Neural progenitor cell (in vitro differentiated cells): ENCODE results near the gene LIPC. TPM values are rescaled to one million over a fixed set of nuclear protein-coding genes. Genes with fewer than 3 reads are reported as not detected.
A peak's percentile ranks its signal among the peaks of the same experiment; 100 is the strongest.

Experiments used
- DNase-seq: peaks from one replicate; pipeline ENCODE4 v3.0.0-alpha.2; 2016; ENCODE audit warnings: low spot score
- H2AFZ ChIP-seq: fragments of 200-600 bp; sonication (generic); replicated peaks from 2 replicates; pipeline ENCODE4 v1.6.1; 2016; ENCODE audit warnings: antibody characterized with exemption
- H3F3A ChIP-seq: fragments of 200-600 bp; sonication (generic); 2 replicates; pipeline ENCODE4 v1.6.1; 2016; ENCODE audit warnings: antibody characterized with exemption, low read depth
- H3K27ac ChIP-seq: fragments of 200-600 bp; sonication (generic); 2 replicates; pipeline ENCODE4 v1.5.1; 2016; ENCODE audit warnings: mild to moderate bottlenecking
- H3K27me3 ChIP-seq: fragments of 200-600 bp; sonication (generic); 2 replicates; pipeline ENCODE4 v1.6.1; 2016; ENCODE audit warnings: mild to moderate bottlenecking, moderate library complexity
- H3K36me3 ChIP-seq: fragments of 200-600 bp; sonication (generic); 2 replicates; pipeline ENCODE4 v1.5.1; 2016
- H3K4me1 ChIP-seq: fragments of 200-600 bp; sonication (generic); 2 replicates; pipeline ENCODE4 v1.6.1; 2016; ENCODE audit warnings: mixed run types
- H3K4me2 ChIP-seq: fragments of 200-600 bp; sonication (generic); 2 replicates; pipeline ENCODE4 v1.6.1; 2016
- H3K4me3 ChIP-seq: fragments of 200-600 bp; sonication (generic); 2 replicates; pipeline ENCODE4 v1.5.1; 2016
- H3K79me2 ChIP-seq: fragments of 200-600 bp; sonication (generic); 2 replicates; pipeline ENCODE4 v1.6.1; 2016; ENCODE audit warnings: low read depth
- H3K9ac ChIP-seq: fragments of 200-600 bp; sonication (generic); 2 replicates; pipeline ENCODE4 v1.6.1; 2016
- H3K9me3 ChIP-seq: fragments of 200-600 bp; sonication (generic); 2 replicates; pipeline ENCODE4 v1.5.1; 2016; ENCODE audit warnings: low read depth
- H4K20me1 ChIP-seq: fragments of 200-600 bp; sonication (generic); 2 replicates; pipeline ENCODE4 v1.6.1; 2016; ENCODE audit warnings: low read depth
- H3K27ac Mint-ChIP-seq: 3 replicates; pipeline ENCODE4 v1.8.0; 2021; ENCODE audit warnings: mixed read lengths
- H3K27me3 Mint-ChIP-seq: 2 replicates; pipeline ENCODE4 v1.8.0; 2022; ENCODE audit warnings: low read depth, mild to moderate bottlenecking, inconsistent platforms, moderate library complexity, mixed read lengths; ENCODE audit not compliant: insufficient read depth
- H3K36me3 Mint-ChIP-seq: 3 replicates; pipeline ENCODE4 v1.8.0; 2021; ENCODE audit warnings: mixed read lengths
- H3K4me1 Mint-ChIP-seq: 3 replicates; pipeline ENCODE4 v1.8.0; 2021; ENCODE audit warnings: mixed read lengths
- H3K4me3 Mint-ChIP-seq: 3 replicates; pipeline ENCODE4 v1.8.0; 2021; ENCODE audit warnings: mild to moderate bottlenecking, moderate library complexity, mixed read lengths
- H3K9me3 Mint-ChIP-seq: 3 replicates; pipeline ENCODE4 v1.8.0; 2020; ENCODE audit warnings: mixed read lengths
- CTCF ChIP-seq: fragments of 200-600 bp; sonication (generic); IDR thresholded peaks from 2 replicates; pipeline ENCODE4 v1.5.1; 2017; ENCODE audit warnings: antibody characterized with exemption, mild to moderate bottlenecking
- EZH2 ChIP-seq: fragments of 200-600 bp; sonication (generic); IDR thresholded peaks from 2 replicates; pipeline ENCODE4 v1.6.1; 2017; ENCODE audit warnings: antibody characterized with exemption, mild to moderate bottlenecking, moderate library complexity
- EZH2phosphoT487 ChIP-seq: fragments of 200-600 bp; sonication (generic); IDR thresholded peaks from 2 replicates; pipeline ENCODE4 v1.6.1; 2017; ENCODE audit warnings: antibody characterized with exemption
- total RNA-seq: library from RNA; depleted of rRNA; stranded (reverse); fragments of >200 nt; gene quantifications from 2 replicates; pipeline ENCODE4 v1.2.3, GENCODE V29; 2015; ENCODE audit warnings: low replicate concordance

The LIPC gene
- total RNA-seq, 1 donor from 2014 or later: not detected

GRCh38 chr15:58551084-58551763, 119.4 kb downstream of the LIPC start:
- Histone ChIP-seq H3K36me3 (no peaks in the 10 kb centered on the region), H3K9me3 (no peaks in the 10 kb centered on the region), H4K20me1 (no peaks in the 10 kb centered on the region), H3K27ac (no peak overlapping the region), H3F3A (no peaks in the 10 kb centered on the region), H3K4me3 (no peak overlapping the region), H3K4me1 (peaks cover 10% of the 10 kb centered on the region), H3K79me2 (no peaks in the 10 kb centered on the region), H3K9ac (no peak overlapping the region), H3K4me2 (no peak overlapping the region), H3K27me3 (no peaks in the 10 kb centered on the region), H2AFZ (peak overlapping the region; percentile 2)
- Mint-ChIP-seq H3K27ac (peak overlapping the region; percentile 64), H3K4me1 (peaks cover 32% of the 10 kb centered on the region), H3K36me3 (no peaks in the 10 kb centered on the region), H3K9me3 (peaks cover 2% of the 10 kb centered on the region), H3K27me3 (peaks cover 12% of the 10 kb centered on the region), H3K4me3 (no peak overlapping the region)
- no peak for DNase-seq
- no peak for TF ChIP-seq EZH2phosphoT487
- TF ChIP-seq EZH2: no peak

- H3K4me3 Mint-ChIP-seq: no peak overlapping the region
- no peak overlapping the region for H3K27ac Mint-ChIP-seq
- Histone ChIP-seq H3F3A (no peaks in the 10 kb centered on the region), H3K27ac (no peak overlapping the region), H4K20me1 (no peaks in the 10 kb centered on the region), H3K4me3 (no peak overlapping the region), H3K27me3 (no peaks in the 10 kb centered on the region), H3K79me2 (no peaks in the 10 kb centered on the region), H3K9me3 (no peaks in the 10 kb centered on the region), H3K36me3 (no peaks in the 10 kb centered on the region), H3K9ac (no peak overlapping the region), H2AFZ (peak overlapping the region; percentile 2), H3K4me1 (peaks cover 10% of the 10 kb centered on the region), H3K4me2 (no peak overlapping the region)
- peaks cover 2% of the 10 kb centered on the region for H3K9me3 Mint-ChIP-seq
- no peak for DNase-seq
- TF ChIP-seq CTCF (no peak), EZH2phosphoT487 (no peak), EZH2 (no peak)
- peaks cover 12% of the 10 kb centered on the region for H3K27me3 Mint-ChIP-seq
- H3K4me1 Mint-ChIP-seq: peaks cover 32% of the 10 kb centered on the region
- H3K36me3 Mint-ChIP-seq: no peaks in the 10 kb centered on the region
Measured at GRCh38 chr15:58551764-58552504, 120.1 kb downstream of the LIPC start.

- Histone ChIP-seq H3K9me3 (no peaks in the 10 kb centered on the region), H3K4me3 (no peak overlapping the region), H2AFZ (no peak overlapping the region), H4K20me1 (no peaks in the 10 kb centered on the region), H3K4me2 (no peak overlapping the region), H3K4me1 (peaks cover 10% of the 10 kb centered on the region), H3K36me3 (no peaks in the 10 kb centered on the region), H3K27ac (no peak overlapping the region), H3K9ac (no peak overlapping the region), H3K79me2 (no peaks in the 10 kb centered on the region), H3F3A (no peaks in the 10 kb centered on the region), H3K27me3 (no peaks in the 10 kb centered on the region)
- H3K27me3 Mint-ChIP-seq: peaks cover 10% of the 10 kb centered on the region
- H3K9me3 Mint-ChIP-seq: peaks cover 2% of the 10 kb centered on the region
- H3K27ac Mint-ChIP-seq: no peak overlapping the region
- no peak overlapping the region for H3K4me3 Mint-ChIP-seq
- TF ChIP-seq CTCF (no peak), EZH2 (no peak), EZH2phosphoT487 (no peak)
- H3K36me3 Mint-ChIP-seq: no peaks in the 10 kb centered on the region
- no peak for DNase-seq
- peaks cover 32% of the 10 kb centered on the region for H3K4me1 Mint-ChIP-seq
Measured at GRCh38 chr15:58552505-58553364, 120.9 kb downstream of the LIPC start.
